ENCODE measurements around the gene TNN.

DNA sequence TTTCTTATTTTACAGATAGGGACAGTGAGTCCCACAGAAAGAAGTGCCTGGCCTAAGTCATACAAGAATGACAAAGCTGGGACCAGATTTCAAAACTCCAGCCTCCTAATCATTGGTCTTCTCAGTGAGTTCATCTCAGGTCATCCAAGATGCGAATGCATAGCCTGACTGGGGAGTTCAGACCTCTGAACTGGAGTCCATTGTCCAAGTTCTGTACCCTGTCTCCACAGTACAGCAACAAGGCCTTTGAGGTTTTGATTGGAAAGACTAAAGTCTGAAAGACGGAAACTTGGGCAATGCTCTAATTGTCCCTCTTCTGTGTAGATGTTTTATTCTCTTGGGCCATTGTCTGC, 62.0 kb downstream of the TNN start:
- TF ChIP-seq EZH2phosphoT487 (IDR thresholded peaks at IDR 0.05; ENCODE audit: insufficient read depth, low read depth), result no peak
- no peak for TF ChIP-seq EZH2 (IDR thresholded peaks at IDR 0.05; ENCODE audit: insufficient read depth, poor library complexity, severe bottlenecking)
